NOMO-1 treated with dmso at 0.1 percent for 144 hours (cell line): ENCODE data around the gene APOE.
"Not testable (repeated sequence)": the region's sequence is repeated elsewhere in the genome, so short reads cannot be mapped to it uniquely, and the experiment has no call there.

ENCODE experiments used
- DNase-seq: peaks from one replicate; lab custom pipeline; 2025; ENCODE audit not compliant: unreplicated experiment; lab: John Stamatoyannopoulos, UW

APOE gene

DNA sequence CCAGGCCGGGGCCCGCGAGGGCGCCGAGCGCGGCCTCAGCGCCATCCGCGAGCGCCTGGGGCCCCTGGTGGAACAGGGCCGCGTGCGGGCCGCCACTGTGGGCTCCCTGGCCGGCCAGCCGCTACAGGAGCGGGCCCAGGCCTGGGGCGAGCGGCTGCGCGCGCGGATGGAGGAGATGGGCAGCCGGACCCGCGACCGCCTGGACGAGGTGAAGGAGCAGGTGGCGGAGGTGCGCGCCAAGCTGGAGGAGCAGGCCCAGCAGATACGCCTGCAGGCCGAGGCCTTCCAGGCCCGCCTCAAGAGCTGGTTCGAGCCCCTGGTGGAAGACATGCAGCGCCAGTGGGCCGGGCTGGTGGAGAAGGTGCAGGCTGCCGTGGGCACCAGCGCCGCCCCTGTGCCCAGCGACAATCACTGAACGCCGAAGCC is 3.3 kb downstream of the APOE start:
- DNase-seq = no peak

DNA sequence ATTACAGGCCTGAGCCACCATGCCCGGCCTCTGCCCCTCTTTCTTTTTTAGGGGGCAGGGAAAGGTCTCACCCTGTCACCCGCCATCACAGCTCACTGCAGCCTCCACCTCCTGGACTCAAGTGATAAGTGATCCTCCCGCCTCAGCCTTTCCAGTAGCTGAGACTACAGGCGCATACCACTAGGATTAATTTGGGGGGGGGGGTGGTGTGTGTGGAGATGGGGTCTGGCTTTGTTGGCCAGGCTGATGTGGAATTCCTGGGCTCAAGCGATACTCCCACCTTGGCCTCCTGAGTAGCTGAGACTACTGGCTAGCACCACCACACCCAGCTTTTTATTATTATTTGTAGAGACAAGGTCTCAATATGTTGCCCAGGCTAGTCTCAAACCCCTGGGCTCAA is 4.2 kb downstream of the APOE start:
- DNase-seq = no peak

DNA sequence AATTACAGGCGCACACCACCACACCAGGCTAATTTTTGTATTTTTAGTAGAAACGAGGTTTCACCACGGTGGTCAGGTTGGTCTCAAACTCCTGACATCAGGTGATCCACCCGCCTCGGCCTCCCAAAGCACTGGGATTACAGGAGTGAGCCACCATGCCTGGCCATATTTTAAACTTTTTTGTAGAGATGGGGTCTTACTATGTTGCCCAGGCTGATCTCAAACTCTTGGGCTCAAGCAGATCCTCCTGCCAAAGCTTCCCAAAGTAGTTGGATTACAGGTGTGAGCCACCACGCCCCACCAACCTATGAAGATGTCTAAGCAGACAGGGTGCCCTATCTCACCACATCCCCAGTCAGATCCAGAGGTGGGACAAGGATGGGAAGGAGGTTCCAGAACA is 6.3 kb downstream of the APOE start:
- not testable (repeated sequence) for DNase-seq

DNA sequence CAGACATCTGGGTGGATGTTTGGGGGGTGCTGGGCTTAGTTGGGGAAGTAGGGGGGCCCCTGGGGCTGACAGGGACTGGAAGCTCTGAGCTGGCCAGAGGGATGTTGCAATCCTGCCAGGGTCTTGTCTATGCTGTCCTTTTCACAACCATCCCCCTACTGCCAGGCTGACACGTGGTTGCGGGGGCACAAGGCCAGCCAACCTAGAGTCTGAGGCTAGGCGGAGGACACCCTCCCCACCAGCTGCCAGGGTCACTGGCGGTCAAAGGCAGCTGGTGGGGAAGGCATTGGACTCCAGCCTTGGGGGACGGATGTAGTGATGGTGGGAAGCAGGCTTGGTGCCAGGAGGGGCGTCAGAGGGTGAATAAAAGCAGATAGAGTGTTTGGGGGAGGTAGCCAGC is 7.3 kb downstream of the APOE start:
- no peak for DNase-seq

DNA sequence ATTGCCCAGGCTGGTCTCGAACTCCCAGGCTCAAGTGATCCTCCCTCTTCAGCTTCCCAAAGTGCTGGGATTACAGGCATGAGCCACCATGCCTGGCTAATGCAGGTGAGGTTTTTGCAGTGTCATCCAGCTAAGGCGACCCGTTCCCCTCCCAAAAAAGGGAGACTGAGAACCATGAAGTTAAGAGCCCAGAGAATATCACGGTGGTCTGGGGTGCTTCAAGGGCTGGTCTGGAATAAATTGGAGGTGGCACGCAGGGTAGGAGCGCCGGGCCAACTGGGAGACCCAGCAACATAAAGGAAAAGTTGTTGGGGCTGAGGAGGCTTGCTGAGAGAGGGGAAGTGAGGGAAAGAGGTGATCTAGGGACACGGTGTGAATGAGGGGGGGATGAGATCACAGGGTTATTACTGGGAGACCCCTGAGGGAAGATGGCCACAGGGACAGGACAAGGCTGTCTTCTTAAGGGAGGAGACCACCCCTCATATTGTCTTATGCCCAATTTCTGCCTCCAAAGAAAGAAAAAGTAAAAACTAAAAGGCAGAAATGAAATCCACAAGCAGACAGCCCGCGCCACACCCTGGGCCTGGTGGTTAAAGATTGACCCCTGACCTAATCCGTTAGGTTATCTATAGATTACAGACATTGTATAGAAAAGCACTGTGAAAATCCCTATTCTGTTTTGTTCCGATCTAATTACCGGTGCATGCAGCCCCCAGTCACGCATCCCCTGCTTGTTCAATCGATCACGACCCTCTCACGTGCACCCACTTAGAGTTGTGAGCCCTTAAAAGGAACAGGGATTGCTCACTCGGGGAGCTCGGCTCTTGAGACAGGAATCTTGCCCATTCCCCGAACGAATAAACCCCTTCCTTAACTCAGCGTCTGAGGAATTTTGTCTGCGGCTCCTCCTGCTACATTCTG is 8.2 kb downstream of the APOE start:
- DNase-seq = not testable (repeated sequence)

DNA sequence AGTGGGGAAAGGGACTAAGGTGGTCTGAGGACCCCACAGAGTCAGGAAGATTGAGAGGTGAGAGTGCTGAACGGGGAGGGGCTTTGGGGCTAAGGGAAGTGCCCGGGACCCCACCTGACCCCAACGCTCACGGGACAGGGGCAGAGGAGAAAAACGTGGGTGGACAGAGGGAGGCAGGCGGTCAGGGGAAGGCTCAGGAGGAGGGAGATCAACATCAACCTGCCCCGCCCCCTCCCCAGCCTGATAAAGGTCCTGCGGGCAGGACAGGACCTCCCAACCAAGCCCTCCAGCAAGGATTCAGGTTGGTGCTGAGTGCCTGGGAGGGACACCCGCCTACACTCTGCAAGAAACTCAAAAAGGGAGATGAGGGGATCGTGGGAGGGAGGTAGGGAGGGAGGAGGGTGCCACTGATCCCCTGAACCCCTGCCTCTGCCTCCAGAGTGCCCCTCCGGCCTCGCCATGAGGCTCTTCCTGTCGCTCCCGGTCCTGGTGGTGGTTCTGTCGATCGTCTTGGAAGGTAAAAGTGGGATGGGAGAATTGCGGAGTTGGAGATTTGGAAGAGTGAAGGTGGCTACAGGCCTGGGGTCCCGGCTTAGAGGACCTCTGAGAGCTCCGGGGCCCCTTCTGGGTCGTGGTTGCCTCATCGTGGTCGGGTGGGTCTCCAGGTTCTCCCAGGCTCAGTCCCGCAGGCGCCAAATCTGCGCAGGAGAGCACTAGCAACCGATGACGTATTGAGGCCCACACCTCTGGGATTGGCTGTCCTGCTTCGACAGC is 9.0 kb downstream of the APOE start, which contains the start of gene APOC1:
Gene APOC1 (plus strand): TSS at position 176 of the 774 bp plus-strand sequence. CDS start 284 bp downstream, at position 460.
- DNase-seq = peak; percentile 81

DNA sequence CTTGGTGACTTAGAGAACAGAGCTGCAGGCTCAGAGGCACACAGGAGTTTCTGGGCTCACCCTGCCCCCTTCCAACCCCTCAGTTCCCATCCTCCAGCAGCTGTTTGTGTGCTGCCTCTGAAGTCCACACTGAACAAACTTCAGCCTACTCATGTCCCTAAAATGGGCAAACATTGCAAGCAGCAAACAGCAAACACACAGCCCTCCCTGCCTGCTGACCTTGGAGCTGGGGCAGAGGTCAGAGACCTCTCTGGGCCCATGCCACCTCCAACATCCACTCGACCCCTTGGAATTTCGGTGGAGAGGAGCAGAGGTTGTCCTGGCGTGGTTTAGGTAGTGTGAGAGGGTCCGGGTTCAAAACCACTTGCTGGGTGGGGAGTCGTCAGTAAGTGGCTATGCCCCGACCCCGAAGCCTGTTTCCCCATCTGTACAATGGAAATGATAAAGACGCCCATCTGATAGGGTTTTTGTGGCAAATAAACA is 18.7 kb downstream of the APOE start:
- no peak for DNase-seq

DNA sequence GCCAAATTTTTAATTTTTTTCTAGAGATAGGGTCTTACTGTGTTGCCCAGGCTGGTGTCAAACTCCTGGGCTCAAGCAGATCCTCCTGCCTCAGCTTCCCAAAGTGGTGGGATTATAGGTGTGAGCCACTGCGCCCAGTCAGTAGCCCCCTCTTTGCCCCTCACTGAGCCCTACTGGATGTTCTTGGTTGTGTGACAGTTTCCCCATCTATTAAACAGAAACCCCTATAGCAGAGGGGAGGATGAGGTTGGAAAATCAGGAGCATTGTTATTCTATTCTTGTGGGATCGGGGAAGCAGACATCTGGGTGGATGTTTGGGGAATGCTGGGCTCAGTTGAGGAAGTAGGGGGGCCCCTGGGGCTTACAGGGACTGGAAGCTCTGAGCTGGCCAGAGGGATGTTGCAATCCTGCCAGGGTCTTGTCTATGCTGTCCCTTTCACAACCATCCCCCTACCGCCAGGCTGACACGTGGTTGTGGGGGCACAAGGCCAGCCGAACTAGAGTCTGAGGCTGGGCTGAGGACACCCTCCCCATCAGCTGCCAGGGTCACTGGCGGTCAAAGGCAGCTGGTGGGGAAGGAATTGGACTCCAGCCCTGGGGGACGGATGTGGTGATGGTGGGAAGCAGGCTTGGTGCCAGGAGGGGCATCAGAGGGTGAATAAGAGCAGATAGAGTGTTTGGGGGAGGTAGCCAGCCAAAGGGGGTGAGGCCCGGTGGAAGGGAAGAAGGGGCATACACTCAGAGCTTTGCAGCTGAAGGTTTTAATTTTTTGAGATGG is 19.7 kb downstream of the APOE start:
- DNase-seq = peak; percentile 28

DNA sequence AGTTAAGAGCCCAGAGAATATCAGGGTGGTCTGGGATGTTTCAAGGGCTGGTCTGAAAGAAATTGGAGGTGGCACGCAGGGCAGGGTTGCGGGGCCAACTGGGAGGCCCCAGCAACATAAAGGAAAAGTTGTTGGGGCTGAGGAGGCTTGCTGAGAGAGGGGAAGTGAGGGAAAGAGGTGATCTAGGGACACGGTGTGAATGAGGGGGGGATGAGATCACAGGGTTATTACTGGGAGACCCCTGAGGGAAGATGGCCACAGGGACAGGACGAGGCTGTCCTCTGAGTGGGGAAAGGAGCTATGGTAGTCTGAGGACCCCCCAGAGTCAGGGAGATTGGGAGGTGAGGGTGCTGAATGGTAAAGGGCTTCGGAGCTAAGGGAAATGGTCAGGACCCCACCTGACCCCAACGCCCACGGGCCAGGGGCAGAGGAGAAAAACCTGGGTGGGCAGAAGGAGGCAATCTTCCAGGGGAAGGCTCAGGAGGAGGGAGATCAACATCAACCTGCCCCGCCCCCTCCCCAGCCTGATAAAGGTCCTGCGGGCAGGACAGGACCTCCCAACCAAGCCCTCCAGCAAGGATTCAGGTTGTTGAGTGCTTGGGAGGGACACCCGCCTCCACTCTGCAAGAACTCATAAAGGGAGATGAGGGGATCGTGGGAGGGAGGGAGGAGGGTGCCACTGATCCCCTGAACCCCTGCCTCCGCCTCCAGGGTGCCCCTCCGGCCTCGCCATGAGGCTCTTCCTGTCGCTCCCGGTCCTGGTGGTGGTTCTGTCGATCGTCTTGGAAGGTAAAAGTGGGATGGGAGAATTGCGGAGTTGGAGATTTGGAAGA is 20.9 kb downstream of the APOE start:
- not testable (repeated sequence) for DNase-seq

DNA sequence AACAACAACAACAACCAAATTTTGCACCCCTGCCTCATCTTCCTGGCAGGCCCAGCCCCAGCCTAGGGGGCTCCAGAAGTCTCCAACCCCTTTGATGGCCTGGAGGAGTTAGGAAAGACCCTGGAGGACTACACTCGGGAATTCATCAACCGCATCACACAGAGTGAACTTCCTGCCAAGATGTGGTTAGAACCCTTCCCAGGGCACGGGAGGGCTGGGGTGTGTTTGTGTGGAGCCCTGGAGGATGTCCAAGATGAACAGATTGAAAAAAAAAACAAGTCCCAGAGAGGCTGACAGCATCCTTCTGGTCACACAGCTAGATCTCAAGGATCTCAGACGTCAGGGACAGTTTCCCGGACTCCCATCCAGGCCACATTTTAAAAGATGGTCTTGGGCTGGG is 22.1 kb downstream of the APOE start:
- DNase-seq = no peak

DNA sequence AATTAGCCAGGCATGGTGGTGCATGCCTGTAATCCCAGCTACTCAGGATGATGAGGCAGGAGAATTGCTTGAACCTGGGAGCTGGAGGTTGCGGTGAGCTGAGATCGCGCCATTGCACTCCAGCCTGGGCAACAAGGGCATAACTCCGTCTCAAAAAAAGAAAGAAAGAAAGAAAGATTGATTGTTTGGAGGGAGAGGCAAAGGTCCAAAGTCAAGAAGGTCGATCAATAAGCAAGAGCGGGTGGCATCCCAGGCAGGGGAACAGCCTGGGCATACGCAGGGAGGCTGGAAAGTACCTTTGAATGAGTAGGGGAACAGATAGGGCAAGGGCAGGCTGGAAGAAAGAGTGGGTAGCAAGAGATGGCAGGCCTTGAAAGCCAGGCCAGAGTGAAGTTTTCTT is 24.5 kb downstream of the APOE start:
- no peak for DNase-seq

DNA sequence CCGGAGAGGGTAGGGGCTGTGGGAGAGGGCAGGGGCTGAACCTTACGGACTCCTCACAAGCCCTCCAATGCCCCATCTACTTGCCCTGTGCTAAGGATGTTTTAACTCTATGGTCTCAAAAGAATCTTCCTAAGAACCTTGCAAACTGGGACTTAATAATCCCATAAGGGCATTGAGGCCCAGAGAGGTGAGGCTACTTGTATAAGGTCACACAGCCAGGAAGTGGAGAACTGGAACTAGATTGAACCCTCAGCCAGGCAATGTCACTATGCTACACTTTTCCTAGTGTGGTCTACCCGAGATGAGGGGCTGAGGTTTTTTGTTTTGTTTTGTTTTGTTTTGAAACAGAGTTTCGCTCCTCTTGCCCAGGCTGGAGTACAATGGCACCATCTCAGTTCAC is 25.9 kb downstream of the APOE start:
- DNase-seq = no peak

DNA sequence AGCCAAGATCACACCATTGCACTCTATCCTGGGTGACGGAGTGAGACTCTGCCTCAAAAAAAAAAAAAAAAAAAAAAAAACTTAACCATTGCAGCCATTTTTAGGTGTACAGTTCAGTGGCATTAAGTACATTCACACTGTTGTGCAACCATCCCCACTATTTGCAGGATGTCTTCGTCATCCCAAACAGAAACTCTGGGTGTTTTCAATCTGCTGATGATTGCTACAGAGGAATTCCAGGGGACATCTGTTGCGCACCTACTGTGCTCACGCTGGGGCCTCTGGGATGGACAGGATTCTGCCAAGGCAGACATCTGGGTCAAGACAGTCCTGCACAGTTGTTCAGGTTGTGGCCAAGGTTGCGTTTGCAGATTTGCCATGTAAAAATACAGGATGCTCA is 34.1 kb downstream of the APOE start:
- DNase-seq = no peak

DNA sequence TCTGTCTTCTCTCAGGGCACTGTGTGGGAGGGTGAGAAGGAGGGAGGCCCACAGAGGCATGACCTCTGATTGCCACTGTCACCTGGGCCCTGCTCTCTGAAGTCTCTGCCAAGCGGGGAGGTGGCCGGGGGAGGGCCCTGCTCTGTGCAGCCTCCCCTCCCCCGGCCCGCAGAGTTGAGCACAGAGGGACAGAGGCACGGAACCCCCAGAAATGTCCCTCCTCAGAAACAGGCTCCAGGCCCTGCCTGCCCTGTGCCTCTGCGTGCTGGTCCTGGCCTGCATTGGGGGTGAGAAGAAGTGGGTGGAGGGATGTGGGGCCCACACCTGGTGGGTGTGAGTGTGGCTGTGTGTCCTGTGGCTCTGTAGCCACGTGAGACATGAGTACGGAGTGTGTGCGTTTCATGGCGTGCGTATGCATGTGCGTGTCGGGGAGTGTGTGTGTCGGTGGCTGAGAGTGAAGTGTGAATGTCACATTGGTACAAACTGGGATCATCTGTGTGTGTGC is 36.5 kb downstream of the APOE start, which contains the start of gene APOC4:
Gene APOC4 (plus strand): TSS at position 171 of the 505 bp plus-strand sequence. CDS start 41 bp downstream, at position 212.
- DNase-seq = no peak

DNA sequence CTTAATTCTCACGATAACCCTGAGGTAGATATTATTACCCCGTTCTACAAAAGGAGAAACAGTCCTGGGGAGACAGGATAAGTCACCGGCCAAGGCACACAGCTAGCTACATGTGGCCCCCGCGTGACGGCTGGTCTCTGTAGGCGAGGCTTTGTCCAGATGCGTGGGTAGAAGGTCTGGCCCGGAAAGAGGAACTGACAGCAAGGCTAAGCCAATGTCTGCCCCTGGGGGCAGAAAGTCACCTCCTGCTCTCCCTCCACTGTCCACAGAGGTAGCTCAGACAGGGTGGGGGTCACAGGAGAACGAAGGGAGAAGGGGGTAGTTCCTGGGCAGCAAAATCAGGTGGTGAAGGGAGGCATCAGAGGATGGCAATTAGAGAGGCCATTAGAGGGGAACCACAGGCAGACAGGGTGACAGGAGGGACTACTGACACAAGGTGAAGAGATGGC is 38.2 kb downstream of the APOE start:
- DNase-seq = peak; percentile 59

DNA sequence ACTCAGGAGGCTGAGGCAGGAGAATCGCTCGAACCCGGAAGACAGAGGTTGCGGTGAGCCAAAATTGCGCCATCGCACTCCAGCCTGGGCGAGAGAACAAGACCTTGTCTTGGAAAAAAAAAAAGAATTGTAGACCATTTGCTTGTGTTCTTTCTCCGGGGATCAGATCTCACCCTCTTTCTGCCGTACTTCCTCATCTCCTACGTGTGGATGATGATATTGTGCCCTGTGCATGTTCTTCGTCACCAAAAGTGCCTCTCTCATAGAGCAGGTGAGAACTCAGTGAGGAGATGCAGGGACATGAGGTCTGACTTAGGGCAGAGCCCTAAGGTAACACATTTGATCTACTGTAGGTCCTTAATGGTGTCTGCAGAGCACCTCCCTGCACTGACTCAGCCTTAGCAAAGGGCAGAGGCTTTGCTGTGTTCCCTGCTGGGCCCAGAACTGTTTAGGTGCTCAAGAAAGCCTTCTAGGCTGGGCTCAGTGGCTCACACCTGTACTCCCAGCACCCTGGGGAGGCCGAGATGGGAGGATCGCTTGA is 41.5 kb downstream of the APOE start:
- peak; percentile 29 for DNase-seq

DNA sequence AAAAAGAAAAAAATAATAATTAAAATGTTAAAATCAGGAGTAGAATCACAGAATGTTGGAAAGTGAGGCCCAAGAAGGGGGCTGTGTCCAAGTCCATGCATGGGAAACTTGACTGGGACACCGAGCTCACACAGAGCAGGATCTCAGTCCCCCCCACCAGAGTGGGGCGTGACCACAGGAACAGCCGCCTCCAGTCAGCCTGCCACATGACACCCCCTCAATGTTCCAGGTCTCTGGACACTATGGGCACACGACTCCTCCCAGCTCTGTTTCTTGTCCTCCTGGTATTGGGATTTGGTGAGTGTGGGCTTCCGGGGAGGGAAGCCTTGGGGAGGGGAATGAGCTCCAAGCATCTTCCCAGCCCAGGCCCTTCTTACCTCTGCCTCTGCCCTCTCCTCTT is 42.6 kb downstream of the APOE start:
- no peak for DNase-seq

DNA sequence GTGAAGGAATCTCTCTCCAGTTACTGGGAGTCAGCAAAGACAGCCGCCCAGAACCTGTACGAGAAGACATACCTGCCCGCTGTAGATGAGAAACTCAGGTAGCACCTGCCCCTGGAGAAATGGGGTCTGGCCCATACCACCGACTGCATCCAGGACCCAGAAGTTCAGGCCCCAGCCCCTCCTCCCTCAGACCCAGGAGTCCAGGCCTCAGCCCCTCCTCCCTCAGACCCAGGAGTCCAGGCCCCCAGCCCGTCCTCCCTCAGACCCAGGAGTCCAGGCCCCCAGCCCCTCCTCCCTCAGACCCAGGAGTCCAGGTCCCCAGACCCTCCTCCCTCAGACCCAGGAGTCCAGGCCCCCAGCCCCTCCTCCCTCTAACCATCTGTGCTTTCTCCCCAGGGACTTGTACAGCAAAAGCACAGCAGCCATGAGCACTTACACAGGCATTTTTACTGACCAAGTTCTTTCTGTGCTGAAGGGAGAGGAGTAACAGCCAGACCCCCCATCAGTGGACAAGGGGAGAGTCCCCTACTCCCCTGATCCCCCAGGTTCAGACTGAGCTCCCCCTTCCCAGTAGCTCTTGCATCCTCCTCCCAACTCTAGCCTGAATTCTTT is 43.3 kb downstream of the APOE start:
- DNase-seq = no peak

DNA sequence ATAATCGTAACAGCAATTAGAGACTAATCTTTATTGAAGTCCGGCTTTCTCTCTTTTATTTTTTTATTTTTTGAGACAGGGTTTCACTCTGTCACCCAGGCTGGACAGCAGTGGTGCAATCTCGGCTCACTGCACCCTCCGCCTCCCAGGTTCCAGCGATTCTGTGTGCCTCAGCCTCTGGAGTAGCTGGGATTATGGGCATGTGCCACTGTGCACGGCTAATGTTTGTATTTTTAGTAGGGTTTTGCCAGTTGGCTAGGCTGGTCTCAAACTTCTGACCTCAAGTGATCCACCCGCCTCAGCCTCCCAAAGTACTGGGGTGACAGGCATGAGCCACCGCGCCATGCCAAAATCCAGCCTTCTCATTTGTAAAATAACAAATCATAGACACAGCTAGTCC is 44.0 kb downstream of the APOE start:
- no peak for DNase-seq
